HG03064 (cell line): ENCODE data around the gene NCCRP1.

Experiments
- ATAC-seq: cut with Tn5 transposase; IDR thresholded peaks from one replicate; pipeline ENCODE4 v1.9.1; 2021; ENCODE audit warnings: low read depth; ENCODE audit not compliant: unreplicated experiment

The NCCRP1 gene

DNA sequence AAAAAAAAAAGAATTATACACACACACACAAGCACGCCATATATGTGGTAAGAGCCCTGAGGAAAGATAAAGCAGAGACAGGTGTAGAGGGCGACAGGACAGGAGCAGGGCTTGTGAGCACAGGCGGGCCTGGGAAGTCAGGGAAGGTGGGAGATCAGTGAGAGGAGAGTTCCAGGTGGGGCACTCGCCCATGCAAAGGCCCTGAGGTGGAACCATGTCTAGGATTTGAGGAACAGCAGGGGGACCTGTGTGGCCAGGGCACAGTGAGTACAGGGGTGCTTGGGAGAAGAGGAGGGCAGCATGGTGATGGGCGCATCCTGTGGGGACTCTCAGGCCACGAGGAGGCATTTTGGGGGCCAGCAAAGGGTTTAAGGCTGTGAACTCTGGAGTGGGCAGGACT is 32.5 kb upstream of the NCCRP1 start:
- no peak for ATAC-seq

DNA sequence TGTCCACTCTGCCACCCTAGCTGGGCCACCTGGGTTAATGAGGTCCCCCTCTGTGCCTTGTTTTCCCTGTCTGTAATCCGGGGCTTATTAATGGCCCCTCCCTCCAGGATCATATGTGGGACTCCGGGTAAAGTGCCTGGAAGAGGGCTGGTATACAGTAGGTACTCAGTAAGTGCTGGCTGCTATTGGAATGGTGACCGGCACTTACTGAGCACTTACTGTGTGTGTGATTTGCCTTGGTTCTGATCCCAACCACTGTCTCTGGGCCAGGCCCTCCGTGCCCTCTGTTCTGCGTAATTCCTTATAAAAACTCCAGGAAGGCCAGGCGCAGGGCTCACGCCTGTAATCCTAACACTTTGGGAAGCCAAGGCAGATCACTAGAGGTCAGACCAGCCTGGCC is 30.9 kb upstream of the NCCRP1 start:
- no peak for ATAC-seq

DNA sequence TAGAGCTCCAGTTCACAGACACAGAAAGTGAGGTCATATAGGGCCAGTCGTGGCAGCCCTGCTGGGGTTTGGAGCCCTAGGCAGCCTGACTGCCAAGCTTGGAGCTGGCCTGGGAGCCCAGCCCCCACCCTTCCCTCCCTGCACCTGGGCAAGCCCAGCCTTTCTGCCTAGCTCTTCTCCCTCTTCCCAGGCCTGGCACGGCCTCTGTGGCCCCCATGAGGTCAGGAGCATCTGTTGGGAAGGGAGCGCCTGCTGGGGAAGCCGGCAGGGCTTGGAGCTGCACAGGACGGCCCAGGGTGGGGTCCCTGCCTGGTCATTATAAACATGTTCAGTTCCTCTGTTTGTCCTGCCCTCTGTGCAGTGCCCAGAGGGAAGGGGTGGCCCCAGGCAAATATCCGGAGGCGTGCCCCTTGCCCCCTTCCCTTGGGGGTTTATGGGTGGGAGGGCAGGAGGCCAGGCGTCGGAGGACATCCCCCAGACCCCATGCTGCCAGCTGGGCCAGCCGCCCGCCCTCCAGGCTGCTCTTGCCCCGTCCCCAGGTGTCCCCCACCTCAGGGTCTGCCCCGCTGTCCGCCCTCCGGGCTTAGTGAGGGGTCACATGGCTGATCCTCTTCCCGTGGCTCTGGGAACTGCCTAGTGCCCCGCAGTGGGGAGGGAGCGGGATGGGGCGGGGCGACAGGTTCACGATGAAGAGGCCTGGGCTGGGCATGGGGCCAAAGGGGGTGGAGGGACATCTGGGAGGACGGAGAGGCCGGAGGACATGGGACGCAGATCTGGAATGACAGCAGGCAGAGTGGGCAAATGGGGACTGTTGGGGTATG is 30.0 kb upstream of the NCCRP1 start:
- no peak for ATAC-seq

DNA sequence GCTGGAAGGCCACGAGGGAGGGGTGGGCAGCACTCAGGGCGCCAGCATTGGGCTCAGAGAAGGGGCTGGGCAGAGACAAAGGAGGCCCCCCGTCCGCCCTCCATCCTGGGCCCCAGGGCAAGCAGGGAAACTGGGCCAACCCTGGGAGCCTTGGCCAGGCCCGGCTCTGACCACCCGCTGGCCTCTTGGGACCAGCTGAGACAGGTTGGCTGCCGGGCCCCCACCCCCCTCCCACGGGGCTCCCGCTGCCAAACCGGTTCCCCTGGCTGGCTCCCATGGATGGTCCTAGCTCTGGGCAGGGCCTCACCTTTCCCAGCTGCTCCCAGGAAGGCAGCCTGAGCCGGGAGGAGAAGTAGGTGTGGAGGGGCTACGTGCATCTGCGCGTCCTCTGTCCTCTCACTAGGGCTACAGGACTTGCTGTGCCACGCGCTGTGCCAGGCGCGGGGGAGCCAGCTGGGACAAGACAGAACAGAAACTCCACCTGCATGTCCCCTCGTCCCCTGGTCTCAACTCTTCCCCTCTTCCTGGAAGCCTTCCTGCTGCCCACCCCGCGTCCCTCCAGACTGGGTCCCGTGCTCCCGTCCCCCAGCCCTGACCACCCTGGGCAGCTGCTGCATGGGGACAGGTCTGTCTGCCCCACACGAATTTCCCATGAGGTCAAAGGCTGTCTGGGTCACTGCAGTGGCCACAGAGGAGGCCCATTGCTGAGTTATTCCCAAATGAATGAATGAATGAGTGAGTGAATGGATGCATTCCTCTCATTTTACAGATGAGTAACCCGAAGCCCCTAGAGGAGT is 29.1 kb upstream of the NCCRP1 start:
- ATAC-seq = no peak

DNA sequence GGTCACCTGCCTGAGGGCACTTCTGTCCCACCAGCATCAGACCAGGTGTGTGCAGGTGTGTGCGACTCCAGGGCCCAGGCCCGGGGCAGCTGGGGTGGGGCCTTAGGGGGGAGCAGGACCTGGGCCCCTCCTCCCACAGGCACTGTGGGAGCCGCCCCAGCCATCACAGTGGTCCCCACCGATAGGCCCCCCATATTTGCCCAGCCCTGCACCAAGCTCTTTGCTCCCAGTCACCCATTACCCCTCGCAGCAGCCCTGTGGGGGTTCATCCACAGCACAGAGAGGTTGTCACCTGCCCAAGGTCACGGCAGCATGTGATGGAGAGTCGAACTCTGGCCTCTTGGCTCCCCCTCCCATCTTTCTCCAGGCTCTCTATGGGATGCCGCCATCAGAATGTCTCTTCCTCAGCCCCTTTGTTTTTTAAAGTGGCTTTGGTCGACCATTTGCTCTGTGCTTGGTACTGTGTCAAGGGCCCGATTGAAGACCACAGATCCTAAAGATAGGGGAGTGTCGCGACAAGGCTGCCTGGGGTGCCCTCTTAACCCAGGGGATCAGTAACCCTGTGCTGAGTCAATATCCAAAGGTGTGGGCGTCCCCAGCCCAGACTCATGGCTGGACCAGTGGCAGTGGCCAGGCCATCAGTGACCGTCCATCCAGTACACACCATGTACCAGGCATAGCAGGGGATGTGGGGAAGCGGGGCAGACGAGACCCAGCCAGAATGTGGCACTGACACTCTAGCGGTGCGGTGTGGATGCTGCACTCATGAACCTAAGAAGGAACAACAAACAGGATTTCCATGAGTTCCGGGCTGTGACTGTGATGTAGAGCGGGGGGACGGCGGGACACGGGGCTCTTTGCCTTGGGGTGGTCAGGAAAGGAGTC is 28.3 kb upstream of the NCCRP1 start:
- no peak for ATAC-seq

DNA sequence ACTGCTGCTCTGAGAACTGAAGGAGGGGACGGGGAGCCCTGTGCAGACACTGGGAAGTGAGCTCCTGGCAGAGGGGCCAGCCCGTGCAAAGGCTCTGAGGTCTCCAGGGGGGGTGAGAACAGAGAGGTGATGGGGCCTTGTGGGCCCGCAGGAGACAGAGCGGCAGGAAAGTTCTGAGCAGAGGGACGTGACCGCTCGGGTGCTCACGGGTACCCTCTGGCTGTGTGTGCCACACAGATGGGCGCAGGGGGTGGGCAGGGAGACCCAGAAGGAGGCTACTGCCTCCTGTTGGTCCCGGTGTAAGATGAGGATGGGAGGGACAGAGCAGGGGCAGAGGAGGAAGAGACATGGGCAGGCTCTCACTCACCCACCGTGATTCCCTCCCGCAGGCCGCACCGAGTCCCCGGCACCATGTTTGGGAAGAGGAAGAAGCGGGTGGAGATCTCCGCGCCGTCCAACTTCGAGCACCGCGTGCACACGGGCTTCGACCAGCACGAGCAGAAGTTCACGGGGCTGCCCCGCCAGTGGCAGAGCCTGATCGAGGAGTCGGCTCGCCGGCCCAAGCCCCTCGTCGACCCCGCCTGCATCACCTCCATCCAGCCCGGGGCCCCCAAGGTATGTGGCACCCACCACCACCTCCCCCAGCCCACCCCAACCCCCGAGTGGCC is 27.5 kb upstream of the NCCRP1 start:
- no peak for ATAC-seq

DNA sequence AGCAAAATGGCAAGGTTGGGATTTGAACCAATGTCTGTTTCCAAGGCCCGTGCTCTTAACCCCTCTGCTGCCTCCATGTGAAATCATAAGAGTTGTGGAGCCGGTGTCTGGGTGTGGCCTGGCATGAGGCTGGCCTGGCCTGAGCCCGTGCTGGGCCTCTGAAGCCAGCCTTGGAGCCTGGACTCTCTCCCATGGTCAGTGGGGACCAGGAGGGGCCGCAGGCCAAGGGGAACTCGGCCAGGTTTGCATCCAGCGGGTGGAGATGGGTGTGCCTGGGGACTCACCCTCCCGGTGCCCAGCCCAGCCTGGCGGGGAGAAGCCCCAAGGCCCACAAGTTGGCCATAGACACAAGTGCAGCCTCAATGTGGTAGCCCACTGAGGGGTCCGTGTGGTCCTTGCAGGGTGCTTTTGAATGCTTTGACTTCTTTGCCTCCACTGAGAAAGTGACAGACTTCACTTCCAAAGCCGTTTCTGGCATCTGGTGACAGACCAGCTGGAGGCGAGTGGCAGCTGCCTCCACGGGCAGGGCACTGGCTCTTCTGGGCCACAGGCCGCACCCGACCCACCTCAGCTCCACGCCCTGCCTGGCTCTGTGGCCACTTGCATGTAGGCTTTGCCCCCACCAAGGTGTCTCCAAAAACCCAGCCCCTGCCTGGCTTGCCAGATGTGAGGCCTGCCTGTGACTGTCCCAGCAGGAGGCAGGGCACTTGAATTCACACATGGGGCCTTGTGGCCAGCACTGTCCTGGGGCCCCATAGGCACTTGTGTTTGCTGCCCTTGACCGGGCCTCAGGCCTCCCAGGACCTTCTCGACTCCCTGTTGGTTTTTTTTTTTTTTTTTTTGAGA is 26.2 kb upstream of the NCCRP1 start:
- ATAC-seq = no peak

DNA sequence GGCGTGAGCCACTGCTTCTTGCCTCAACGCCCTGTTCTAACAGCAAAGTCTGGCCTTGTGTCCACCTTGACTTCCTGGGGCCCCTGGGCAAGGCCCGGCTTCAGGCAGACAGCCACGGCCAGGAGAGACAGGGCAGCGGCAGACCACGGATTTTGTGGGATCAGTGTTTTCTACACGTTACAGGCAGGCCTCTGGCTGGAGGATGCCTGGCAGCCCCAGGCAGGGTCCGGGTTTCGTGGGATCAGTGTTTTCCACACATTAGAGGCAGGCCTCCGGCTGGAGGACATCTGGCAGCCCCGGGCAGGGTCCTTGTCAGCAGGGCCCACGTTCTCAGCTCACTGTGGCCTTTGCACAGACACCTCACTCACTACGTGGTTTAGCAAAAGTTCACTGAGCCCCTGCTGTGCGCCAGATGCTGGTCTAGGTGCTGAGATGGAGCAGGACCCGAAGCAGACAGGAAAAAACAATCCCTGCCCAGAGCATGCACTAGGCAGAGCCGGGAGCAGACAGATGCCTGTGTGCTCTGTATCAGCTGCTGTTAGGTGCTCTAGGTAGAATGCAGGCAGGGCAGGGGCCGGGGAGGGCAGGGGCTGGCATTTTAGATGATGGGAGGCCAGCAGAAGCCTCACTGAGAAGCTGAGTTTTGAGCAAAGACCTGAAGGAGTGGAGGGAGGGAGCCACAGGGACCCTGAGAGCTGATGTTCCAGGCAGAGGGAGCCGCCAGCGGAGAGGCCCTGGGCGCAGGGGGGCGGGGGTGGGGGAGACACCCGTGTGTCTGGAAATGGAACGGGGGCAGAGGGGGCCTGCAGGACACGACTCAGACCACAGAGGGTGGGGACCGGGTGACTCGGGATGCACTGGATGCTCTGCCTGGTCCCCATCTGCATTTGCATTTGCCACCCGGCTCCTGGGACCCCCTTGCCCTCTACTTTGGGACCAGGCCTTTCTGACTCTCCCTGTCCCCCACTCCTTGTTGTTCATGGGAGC is 25.0 kb upstream of the NCCRP1 start:
- ATAC-seq = no peak

DNA sequence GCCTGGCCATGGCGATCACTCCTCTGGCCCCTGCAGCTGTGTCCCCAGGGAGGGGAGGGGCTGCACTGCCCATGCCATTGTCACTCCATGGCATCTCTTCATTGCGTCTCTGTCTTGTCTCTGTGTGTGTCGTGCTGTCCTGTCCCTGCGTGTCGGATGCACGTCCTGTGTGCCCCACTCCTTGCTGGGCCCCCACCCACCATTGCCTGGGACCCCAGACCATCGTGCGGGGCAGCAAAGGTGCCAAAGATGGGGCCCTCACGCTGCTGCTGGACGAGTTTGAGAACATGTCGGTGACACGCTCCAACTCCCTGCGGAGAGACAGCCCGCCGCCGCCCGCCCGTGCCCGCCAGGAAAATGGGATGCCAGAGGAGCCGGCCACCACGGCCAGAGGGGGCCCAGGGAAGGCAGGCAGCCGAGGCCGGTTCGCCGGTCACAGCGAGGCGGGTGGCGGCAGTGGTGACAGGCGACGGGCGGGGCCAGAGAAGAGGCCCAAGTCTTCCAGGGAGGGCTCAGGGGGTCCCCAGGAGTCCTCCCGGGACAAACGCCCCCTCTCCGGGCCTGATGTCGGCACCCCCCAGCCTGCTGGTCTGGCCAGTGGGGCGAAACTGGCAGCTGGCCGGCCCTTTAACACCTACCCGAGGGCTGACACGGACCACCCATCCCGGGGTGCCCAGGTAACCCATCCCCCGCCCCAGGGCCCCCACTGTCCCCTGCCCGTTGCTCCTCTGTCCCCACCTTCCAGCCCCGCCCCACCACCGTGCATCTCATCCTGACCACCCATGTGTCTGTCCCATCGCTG is 23.9 kb upstream of the NCCRP1 start:
- ATAC-seq = no peak

DNA sequence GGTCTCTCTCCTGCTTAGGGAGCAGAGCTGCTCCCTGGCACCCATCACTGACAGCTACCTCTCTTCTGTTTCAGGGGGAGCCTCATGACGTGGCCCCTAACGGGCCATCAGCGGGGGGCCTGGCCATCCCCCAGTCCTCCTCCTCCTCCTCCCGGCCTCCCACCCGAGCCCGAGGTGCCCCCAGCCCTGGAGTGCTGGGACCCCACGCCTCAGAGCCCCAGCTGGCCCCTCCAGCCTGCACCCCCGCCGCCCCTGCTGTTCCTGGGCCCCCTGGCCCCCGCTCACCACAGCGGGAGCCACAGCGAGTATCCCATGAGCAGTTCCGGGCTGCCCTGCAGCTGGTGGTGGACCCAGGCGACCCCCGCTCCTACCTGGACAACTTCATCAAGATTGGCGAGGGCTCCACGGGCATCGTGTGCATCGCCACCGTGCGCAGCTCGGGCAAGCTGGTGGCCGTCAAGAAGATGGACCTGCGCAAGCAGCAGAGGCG is 23.2 kb upstream of the NCCRP1 start:
- ATAC-seq = no peak

DNA sequence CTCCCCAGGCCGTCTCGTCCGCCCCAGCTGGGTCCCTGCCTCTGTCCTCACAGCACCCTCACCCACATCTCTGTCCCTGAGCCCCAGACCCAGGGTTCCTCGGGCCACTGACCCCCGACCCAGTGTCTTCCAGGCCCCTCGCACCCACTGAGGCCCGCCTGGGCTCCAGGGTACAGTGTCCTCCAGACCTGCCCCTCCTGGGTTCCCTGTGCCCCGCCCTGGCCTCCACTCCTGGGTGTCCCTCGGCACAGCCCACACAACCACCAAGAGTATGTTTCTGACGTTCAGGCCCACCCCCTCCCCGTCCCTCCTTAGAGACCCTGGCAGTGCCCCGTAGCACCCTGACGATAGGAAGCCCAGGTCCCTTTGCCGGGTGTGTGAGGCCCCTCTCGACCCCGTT is 22.6 kb upstream of the NCCRP1 start:
- no peak for ATAC-seq

DNA sequence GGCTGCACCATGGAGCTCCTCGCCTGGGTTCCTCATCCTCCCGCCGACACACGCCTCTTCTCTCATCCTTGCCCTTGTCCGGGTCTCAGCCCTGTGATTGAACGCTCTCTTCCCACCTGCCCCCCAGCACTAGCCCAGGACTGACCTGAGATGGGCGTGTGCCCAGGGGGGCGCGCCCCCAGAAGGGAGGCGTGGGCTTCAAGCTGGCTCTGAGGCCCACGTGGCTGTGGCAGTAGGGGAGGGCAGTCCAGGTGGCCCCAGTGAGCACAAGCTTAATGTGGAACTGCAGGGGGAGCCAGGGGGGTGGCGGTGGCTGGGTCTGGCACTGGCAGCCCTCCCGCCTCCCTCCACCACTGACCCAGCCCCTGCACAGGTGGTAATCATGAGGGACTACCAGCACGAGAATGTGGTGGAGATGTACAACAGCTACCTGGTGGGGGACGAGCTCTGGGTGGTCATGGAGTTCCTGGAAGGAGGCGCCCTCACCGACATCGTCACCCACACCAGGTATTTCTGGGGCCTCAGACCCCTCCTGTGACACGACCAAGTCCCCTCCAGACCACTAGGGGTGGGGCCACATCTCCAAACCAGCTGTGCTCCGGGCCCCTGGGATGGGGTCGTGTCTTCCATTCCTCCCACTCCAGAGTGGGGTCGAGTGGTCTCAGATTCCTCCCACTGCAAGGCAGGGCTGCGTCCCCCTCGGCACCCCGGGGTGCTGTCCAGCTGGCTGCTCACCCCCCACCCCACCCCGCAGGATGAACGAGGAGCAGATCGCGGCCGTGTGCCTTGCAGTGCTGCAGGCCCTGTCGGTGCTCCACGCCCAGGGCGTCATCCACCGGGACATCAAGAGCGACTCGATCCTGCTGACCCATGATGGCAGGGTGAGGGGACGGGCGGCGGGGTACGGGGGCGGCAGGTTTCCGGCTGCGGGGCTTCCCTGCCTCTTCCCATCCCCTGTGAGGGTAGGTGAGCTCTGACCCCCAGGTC is 21.9 kb upstream of the NCCRP1 start:
- ATAC-seq = no peak

DNA sequence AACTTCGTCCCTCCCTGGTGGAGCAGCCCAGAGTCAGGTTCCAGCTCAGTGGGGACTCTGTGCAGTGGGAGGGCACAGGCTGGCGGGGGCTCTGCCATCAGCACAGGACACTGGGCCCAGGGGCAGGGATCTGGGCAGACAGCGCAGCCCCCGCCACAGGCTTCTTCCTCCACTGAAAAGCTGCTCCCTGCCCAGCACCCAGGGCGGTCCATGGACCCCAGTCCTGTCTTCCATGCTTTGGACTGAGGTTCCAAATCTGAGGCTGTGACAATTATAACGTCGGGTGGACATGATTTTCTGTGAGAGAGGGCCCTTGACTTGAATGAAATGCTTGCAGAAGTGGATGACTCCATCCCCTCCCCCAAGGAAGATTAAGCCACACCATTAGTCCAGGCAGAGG is 21.2 kb upstream of the NCCRP1 start:
- ATAC-seq = no peak

DNA sequence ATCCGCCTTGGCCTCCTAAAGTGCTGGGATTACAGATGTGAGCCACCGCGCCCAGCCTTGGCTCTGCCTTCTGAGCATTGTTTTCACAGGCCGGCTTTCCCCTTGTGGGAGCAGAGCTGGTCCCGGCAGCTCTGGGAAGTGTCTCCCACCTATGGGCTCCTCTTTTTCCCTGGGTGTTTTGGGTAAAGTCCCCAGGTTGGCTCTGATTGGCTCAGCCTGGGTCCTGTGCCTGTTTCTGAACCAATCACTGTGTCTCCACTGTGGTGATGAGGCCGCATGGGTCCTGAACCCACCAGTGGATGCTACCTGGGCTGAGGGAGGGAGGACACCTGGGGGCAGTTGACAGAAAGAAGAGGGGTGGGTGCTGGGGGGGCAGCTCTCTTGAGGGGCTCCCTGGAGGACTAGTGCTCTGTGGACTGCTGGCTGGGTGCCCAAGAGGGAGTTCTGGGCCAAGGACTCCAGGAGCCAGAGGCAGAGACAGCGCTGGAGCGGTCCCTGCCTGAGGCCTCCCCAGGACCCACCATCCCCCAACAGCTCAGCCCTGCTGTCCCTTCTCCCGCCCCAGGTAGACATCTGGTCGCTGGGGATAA is 19.6 kb upstream of the NCCRP1 start:
- no peak for ATAC-seq

DNA sequence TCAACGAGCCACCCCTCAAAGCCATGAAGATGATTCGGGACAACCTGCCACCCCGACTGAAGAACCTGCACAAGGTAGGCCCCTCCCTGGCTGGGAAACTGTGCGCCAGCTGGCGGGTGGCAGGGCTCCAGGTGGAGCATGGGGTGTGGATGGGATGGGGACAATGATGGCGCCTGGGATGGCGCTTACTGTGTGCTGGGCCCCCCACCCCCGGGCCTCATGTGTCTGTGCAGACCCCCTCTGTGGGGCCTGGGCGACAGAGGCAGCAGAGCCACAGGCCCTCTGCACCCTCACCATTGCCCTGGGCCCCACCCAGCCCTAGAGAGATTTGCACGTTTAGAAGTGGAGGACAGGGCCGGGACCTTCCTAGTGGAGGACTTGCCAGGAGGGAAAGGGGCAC is 19.0 kb upstream of the NCCRP1 start:
- ATAC-seq = no peak
